GM13977 (cell line): ENCODE results near the gene LIME1.

Source experiments
- DNase-seq: peaks from one replicate; pipeline ENCODE4 v3.0.0; 2012; ENCODE audit warnings: low spot score
- CTCF ChIP-seq: IDR thresholded peaks from 2 replicates; pipeline ENCODE4 v1.5.1; 2012; ENCODE audit warnings: mild to moderate bottlenecking, control low read depth; ENCODE audit not compliant: insufficient read depth; ENCODE audit errors: extremely low read depth, missing control alignments
- in situ Hi-C: fragments of 300-500 bp; cut with MboI; formaldehyde crosslinking; loops from one replicate; pipeline ENCODE4 v1.12.0; 2022; ENCODE audit warnings: low sequenced_read_pairs, low pct_unique_long_range_greater_than_20kb, mixed read lengths, inconsistent platforms; ENCODE audit not compliant: unreplicated experiment

The LIME1 gene

GRCh38 chr20:63744574-63745423 is 8.3 kb downstream of the LIME1 start:
- no peak for TF ChIP-seq CTCF
- peak; percentile 15 for DNase-seq
- in situ Hi-C loops: no loop called here

GRCh38 chr20:63745424-63745805 is 9.0 kb downstream of the LIME1 start:
- peak; percentile 16 for DNase-seq
- in situ Hi-C loops: no loop called here
- no peak for TF ChIP-seq CTCF

- in situ Hi-C loops: no loop called here
- no peak for TF ChIP-seq CTCF
- peak; percentile 30 for DNase-seq
Observed at GRCh38 chr20:63745961-63746731, 9.7 kb downstream of the LIME1 start.

- TF ChIP-seq CTCF: no peak
- DNase-seq: no peak
- in situ Hi-C loops: no loop called here
Observed at GRCh38 chr20:63746751-63747315, 10.4 kb downstream of the LIME1 start.

GRCh38 chr20:63747622-63748069 is 11.2 kb downstream of the LIME1 start:
- in situ Hi-C loops: no loop called here
- no peak for DNase-seq
- no peak for TF ChIP-seq CTCF

- DNase-seq: peak; percentile 52
- in situ Hi-C loops: no loop called here
- TF ChIP-seq CTCF: no peak
Observed at GRCh38 chr20:63748070-63748933, 11.8 kb downstream of the LIME1 start.
